Measurements from ENCODE around the gene TFPI.
"Not testable (repeated sequence)": the region's sequence is repeated elsewhere in the genome, so short reads cannot be mapped to it uniquely, and the experiment has no call there.

The TFPI gene

DNA sequence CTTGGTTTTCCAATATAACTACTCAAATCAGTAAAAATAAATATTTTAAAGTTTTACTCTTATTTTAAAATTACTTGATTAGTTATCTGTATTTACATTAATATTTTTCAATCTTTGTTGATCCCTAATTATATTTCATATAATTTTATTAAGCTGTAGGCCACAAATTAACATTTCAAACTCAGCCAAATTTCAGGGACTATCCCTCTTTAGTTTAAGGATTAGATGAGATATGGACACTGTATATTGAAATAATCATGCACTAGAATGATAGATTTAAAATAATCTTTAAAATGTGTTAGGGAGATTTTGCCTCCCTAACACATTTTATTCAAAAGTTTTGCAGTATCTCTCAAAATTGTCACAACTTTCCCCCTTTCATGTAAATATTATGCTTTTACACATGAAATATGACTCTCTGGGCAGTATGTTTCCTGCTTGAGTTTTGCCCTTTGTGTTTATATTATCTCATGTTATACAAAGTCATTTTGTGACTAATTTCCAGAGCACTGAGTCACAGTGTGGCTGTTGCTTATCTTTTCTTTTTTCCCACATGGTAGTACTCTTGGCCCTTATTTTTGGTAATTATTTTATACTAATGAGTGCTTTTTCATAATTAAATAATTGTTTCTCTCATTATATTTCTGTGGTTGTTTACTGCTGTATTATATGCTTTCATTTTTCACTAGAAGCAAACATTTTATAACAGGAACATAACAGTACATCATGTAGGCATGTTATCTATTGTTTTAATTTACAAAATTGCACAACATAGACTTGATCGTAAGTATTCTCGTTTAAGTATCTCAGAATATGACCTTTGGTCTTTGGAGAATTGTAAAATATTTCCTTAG, 1.2 kb downstream of the TFPI start:
- DNase-seq (ENCODE audit: low spot score): peak; percentile 69

DNA sequence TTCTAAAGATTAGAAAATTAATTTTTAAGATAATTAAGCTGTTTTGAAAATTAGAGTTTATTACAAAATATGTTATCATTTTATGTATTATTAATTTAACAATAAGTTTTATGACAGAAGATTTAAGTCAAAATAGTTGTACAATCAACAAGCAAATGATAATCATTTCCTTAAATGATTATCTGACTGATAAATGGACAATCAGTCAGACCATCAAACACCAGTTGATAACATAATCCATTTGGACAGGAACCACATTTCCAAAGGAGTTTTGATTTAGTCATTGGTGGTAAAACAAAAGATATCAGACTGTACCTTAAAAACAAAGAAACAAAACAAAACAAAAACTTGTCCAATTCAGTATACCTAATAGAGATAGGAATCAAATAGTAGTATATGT, 1.9 kb downstream of the TFPI start:
- peak; percentile 41 for DNase-seq (ENCODE audit: low spot score)

DNA sequence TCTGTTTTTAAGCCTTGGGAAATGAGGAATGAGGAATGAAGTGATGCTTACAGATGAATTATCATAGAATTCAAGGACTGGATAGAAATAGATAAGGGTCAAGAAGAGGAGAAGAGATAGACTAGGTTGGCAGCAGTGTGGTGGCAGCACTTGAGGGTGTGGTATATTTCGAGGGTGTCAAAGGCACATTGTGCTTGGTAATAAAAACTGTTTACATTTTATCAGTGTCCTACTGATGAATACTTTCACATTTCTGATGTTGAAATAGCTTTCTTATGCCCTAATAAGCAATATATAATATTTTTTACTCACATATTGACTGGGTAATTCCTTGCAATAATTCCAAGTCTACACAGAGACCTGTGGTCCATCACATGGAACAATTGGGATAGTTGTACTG, 3.4 kb downstream of the TFPI start:
- DNase-seq (ENCODE audit: low spot score): peak; percentile 56

DNA sequence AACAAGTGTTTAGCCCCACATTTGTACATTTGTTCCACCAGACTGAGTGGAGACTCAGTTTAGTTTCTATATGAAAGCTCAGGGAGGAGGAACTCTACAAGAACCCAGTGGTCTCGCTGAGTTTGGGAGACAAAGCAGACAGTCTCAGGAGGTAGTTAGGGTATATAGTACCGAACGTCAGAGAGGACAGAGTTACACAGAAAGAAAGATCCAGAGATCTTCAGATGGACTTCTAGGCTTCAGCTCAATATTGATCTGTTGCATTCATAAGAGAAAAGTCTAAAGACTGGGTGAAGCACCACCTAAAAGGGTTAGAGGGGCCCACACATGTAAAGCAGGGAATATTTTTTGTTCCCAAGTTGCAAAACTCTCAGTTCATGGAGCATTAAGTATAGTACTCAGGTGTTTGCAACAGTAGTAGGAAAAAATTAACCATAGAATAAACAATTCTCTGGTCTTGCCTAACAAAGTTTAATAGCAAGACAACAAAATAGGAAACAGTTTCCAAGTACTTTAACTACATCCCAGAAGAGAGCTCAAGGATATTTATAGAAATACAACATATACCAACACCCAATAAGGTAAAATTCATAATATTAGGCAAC, 4.2 kb downstream of the TFPI start:
- peak; percentile 24 for DNase-seq (ENCODE audit: low spot score)

- DNase-seq (ENCODE audit: low spot score): no peak
Observed at GRCh38 chr2:187549193-187549592, 5.0 kb downstream of the TFPI start.

GRCh38 chr2:187548656-187549055, 5.6 kb downstream of the TFPI start:
- no peak for DNase-seq (ENCODE audit: low spot score)

DNA sequence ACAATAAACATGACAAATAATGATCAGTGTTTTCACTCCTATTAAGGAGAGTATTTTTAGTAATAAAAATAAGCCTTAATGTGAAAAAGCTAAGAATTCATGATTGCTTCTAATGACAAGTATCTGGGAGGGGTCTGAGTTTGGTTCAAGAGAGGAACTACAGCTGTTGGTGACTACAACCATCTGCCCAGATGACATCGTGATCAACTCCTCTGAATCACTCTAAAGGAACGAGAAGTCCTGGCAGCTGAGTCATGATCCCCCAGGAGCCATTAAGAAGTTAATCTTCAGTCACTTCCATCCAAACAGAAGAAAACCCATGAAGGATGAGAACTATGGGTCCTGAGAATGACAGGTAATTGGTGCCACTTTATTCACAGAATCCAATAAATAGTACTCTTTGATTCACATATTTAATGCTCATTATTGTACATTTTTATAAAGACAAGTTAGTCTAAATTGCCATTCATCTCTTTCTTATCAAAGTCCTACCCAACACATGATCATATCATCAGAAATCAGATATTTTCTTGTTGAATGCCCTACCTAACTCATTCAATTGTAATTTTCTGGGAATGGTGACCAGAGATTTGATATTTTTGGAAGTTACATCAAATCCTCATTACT, 6.8 kb downstream of the TFPI start:
- DNase-seq (ENCODE audit: low spot score): peak; percentile 57

DNA sequence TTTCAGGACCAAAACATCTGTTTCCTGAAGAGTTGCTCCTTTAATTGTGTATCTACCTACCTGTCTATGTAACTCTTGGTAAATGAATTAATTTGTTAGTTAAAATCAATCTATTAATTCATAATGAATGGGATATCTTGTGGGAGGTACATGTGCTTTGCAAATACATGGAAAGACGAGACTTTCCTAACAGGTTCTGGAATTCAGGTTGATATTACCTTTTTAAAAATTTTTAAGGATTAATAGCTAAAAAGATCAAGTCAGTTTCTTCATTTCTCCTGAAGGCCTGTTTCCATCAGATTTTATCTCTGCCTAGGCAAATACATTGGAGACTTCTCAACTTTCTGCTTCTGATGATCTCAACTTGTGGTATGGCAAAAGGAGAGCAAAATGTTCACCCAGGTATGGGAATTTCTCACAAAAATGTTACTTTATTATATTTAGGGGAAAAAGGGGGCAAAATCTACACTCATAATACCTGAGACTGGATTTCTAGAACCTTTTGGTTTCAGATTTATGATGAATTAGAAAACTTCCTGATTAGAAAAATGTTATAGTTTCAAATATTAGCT, 7.4 kb downstream of the TFPI start:
- DNase-seq (ENCODE audit: low spot score): no peak

GRCh38 chr2:187545238-187545751, 8.9 kb downstream of the TFPI start:
- no peak for DNase-seq (ENCODE audit: low spot score)

GRCh38 chr2:187544371-187545080, 9.7 kb downstream of the TFPI start:
- DNase-seq (ENCODE audit: low spot score): no peak

DNA sequence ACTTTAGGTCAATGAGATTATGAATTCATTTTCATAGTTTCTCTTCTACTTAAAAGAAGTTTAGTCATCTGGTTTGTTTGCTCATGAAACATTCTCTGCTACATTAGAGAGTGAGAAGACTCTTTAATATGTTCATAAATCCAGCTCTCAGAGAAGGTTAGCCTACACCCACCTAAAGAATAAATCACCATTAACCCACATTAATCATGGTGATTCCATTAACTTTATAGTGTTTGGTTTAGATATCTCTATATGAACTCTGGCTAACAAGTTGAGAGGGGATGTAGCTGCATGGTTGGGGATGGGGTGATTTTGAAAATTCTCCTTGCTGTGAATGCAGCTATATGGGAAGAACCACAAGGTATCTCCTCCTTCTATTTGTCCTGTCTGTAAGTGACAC, 10.7 kb downstream of the TFPI start:
- no peak for DNase-seq (ENCODE audit: low spot score)

DNA sequence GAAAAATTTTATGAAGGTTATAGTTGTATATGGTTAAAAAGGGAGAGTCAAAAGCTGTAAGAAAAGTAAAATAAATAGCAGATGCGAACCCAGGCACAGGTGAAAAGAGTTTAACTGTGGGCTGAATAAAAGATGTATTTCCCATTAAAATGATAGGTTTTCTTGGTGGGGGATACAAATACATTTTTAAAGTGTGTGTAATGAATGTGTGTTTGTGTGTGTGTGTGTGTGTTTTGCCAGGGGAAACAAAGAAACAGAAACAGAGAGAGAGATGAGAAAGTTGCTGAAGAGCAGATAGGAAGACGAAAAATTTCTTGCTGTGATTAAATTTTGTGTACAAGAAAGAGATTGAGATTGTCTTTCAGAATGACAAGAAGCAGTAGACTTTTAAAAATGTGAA, 12.1 kb downstream of the TFPI start:
- DNase-seq (ENCODE audit: low spot score): no peak

- no peak for DNase-seq (ENCODE audit: low spot score)
Observed at GRCh38 chr2:187541086-187542085, 12.8 kb downstream of the TFPI start.

GRCh38 chr2:187538222-187538621, 16.0 kb downstream of the TFPI start:
- not testable (repeated sequence) for DNase-seq (ENCODE audit: low spot score)

DNA sequence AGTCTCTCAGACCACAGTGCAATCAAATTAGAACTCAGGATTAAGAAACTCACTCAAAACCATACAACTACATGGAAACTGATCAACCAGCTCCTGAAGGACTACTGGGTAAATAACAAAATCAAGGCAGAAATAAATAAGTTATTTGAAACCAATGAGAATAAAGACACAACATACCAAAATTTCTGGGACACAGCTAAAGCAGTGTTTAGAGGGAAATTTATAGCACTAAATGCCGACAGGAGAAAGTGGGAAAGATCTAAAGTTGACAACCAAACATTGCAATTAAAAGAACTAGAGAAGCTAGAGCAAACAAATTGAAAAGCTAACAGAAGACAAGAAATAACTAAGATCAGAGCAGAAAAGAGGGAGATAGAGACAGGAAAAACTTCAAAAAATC, 18.9 kb downstream of the TFPI start:
- DNase-seq (ENCODE audit: low spot score): not testable (repeated sequence)

DNA sequence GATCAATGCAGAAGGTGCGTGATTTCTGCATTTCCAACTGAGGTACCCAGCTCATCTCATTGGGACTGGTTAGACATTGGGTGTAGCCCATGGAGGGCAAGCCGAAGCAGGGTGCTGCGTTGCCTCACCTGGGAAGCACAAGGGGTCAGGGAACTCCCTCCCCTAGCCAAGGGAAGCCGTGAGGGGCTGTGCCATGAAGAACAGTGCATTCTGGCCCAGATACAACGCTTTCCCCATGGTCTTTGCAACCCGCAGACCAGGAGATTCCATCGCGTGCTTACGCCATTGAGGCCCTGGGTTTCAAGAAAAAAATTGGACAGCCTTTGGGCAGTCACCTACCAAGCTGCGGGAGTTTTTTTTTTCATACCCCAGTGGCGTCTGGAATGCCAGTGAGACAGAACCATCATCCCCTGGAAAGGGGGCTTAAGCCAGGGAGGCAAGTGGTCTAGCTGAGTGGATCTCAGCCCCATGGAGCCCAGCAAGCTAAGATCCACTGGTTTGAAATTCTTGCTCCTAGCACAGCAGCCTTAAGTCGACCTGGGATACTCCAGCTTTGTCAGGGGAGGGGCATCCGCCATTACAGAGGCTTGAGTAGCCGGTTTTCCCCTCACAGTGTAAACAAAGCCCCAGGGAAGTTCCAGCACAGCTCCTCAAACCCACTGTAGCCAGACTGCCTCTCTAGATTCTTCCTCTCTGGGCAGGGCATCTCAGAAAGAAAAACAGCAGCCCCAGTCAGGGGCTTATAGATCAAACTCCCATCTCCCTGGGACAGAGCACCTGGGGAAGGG, 21.7 kb downstream of the TFPI start:
- no peak for DNase-seq (ENCODE audit: low spot score)

GRCh38 chr2:187529977-187530721, 24.1 kb downstream of the TFPI start:
- DNase-seq (ENCODE audit: low spot score): no peak

GRCh38 chr2:187529248-187529976, 24.8 kb downstream of the TFPI start:
- no peak for DNase-seq (ENCODE audit: low spot score)

All from hematopoietic multipotent progenitor cell treated with erythropoietin and hydrocortisone succinate and interleukin-3 and kit ligand, for 17 days (in vitro differentiated cells).